Gastroesophageal sphincter (tissue), 3 donors: ENCODE measurements around the gene ST7.

Experiments
- CTCF ChIP-seq, 4 experiments: fragments of 200-600 bp in 2 of 4; fragments of 450-650 bp in 2 of 4; sonication (generic) in 1 of 4; IDR thresholded peaks; one replicate each; pipeline ENCODE4 v1.5.1; 2017 to 2019; ENCODE audit warnings: antibody characterized with exemption in 4 of 4, mild to moderate bottlenecking in 2 of 4, moderate library complexity in 2 of 4
- POLR2A ChIP-seq, 2 donors: fragments of 450-650 bp; IDR thresholded peaks; one replicate each; pipeline ENCODE4 v1.6.1; 2017; ENCODE audit warnings: antibody characterized with exemption in 2 of 2, mild to moderate bottlenecking in 2 of 2, moderate library complexity in 1 of 2

DNA sequence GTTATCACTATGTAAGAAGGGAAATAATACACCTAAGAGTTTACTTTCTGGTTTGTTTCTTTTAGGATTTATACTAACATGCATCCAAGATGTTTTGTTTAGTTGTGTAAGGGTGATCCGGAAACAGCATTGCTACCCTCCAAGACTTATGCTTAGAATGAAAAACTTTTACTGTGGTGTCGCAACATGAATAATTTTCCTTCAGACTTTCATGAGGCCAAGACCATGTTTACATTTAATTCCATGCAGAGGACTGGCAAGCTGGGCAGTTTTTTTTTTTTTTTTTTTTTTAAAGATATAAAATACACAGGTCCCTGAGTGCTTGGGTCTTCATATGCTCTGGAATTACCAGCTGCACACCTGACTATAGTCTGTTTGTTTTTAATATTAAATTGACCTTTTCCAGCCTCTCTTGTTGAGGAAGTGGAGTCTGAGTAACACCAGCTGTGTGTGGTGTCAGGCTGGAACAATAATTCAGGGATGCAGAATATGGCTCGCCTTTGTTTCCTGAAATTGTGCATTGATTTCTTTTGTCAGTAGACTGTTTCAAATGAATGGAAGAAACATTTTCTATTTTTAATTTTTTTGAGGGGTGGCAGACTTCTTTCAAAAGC is 81.7 kb downstream of the ST7 start:
- TF ChIP-seq CTCF (IDR thresholded peaks at IDR 0.05) (no peak), POLR2A (IDR thresholded peaks at IDR 0.05) (no peak)
